Measurements from ENCODE around the gene HVCN1. TPM values are rescaled to one million over a fixed set of nuclear protein-coding genes. Genes with fewer than 3 reads are reported as not detected.

Gene HVCN1
- total and polyA plus RNA-seq, 5 experiments from 2014 or later, result 17.3 to 24.5 (median 21.0) TPM

GRCh38 chr12:110636516-110636915 is 52.4 kb downstream of the HVCN1 start:
- POLR2A ChIA-PET, result interaction anchor here (1.2 to 1.3 kb wide), 2 partner anchors 10 to 53 kb away, joined by 3 to 4 read pairs; partner anchors contain the start of gene HVCN1
- no peaks in the 10 kb centered on the region for H3K27me3 Mint-ChIP-seq
- DNase-seq, result no peak
- peaks cover 0 to 10% (median 5%) of the 10 kb centered on the region in 3 donors for H3K36me3 Mint-ChIP-seq
- no peaks in the 10 kb centered on the region for H3K9me3 Mint-ChIP-seq
- ATAC-seq, result no peak
- H3K27ac Mint-ChIP-seq, result peak overlapping the region in 2 of 10 donors; percentile 10 to 28
- H3K4me3 Mint-ChIP-seq, result no peak overlapping the region
- H3K4me1 Mint-ChIP-seq, result peaks cover 19 to 70% (median 24%) of the 10 kb centered on the region in 4 donors

DNA sequence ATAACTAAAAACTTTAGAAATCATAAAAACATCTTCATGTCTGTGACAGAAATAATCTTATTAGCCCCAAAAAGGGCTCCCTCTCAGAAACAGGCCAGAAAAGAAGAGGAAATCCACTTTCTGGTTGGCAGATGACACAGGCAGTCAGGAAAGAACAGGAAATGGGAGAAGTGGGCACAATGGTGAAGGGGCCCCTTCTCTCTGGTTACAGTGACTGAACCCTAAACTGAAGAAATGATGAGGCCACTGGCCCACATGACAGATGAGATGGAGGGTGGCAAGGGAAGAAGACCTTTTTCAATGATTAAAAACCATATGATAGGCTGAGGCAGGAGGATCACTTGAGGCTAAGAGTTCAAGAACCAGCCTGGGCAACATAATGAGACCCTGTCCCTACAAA is 53.9 kb downstream of the HVCN1 start:
- POLR2A ChIA-PET, result interaction anchor here (1.3 kb wide), 1 partner anchor 55 kb away, joined by 4 read pairs; the partner anchor contains the start of gene HVCN1
- Mint-ChIP-seq H3K27ac (peak overlapping the region in 3 of 10 donors; percentile 34 to 78 (median 36)), H3K4me1 (peaks cover 19 to 55% (median 24%) of the 10 kb centered on the region in 4 donors), H3K4me3 (no peak overlapping the region), H3K9me3 (no peaks in the 10 kb centered on the region), H3K27me3 (no peaks in the 10 kb centered on the region), H3K36me3 (peaks cover 0 to 4% (median under 1%) of the 10 kb centered on the region in 3 donors)
- ATAC-seq (no peak), DNase-seq (no peak)

DNA sequence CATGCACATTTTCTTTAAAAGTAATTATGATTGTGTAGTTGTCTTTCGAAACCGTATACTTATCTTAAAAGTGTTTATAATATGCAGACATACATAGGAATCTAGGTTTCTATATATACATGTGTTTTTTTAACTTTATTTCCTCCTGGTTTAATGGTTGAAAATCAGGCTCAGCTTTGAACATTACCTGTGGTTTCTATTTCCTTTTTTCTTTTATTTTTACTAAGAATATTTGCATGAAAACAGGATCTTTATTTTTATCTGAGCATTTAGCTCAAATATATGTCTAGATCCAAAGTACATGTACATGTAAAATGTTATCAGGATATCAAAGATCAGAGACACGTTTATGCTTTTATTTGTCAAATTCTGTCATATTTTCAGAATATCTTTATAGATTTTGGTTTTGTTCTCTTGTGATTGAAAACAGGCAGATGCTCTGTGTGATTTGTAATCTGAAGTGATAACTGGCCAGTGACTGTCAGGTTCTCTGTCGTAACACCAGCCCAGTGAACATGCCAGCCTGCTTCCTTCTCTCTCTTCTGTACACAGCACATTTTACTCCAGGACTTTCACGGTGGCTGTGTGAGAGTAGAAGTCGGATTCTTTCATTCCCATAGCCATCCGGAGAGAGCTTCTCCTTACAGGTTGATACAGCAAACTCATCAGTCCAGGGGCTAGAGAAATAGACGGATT is 61.3 kb downstream of the HVCN1 start:
- no peaks in the 10 kb centered on the region for H3K9me3 Mint-ChIP-seq
- H3K4me3 Mint-ChIP-seq, result peak overlapping the region; percentile 40 to 72 (median 58)
- no peaks in the 10 kb centered on the region for H3K27me3 Mint-ChIP-seq
- POLR2A ChIA-PET, result interaction anchor here (0.6 to 2.5 kb wide), 8 partner anchors 10 to 66 kb away, joined by 3 to 11 read pairs (median 4); partner anchors contain the start of gene TCTN1
- DNase-seq (no peak), ATAC-seq (no peak)
- H3K36me3 Mint-ChIP-seq, result peaks cover 0 to 17% (median 7%) of the 10 kb centered on the region in 3 donors
- peak overlapping the region; percentile 49 to 89 (median 79) for H3K27ac Mint-ChIP-seq
- peaks cover 7 to 45% (median 15%) of the 10 kb centered on the region in 4 donors for H3K4me1 Mint-ChIP-seq

DNA sequence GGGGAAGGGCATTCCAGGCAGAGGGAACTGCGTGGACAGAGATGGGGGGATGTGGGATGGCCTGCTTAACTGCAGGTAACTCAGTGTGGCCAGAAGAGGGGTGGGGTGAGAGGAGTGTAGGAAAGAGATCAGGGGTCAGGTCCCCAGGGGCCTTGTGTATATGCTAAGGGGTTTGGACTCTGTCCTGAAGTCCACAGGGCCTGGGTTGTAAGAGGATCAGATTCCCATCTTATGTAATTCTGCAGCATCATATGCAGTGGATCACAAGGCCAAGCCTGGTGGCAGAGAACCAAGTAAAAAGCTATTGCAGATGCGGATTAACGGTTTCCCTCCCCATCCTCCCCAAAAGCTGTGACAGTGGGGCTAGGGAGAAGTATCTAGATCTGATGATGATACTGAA is 66.3 kb downstream of the HVCN1 start:
- H3K36me3 Mint-ChIP-seq, result peaks cover 0 to 2% (median 2%) of the 10 kb centered on the region in 3 donors
- H3K4me1 Mint-ChIP-seq, result peaks cover 1 to 47% (median 7%) of the 10 kb centered on the region in 4 donors
- POLR2A ChIA-PET, result no interaction called here
- ATAC-seq (no peak), DNase-seq (no peak)
- no peaks in the 10 kb centered on the region for H3K9me3 Mint-ChIP-seq
- peak overlapping the region in 2 of 10 donors; percentile 37 to 52 for H3K27ac Mint-ChIP-seq
- no peaks in the 10 kb centered on the region for H3K27me3 Mint-ChIP-seq
- H3K4me3 Mint-ChIP-seq, result no peak overlapping the region

- peaks cover 0 to 2% (median 2%) of the 10 kb centered on the region in 3 donors for H3K36me3 Mint-ChIP-seq
- POLR2A ChIA-PET, result interaction anchor here (0.5 to 1.0 kb wide), 3 partner anchors 70 to 268 kb away, joined by 3 read pairs; no protein-coding TSS in a partner anchor
- ATAC-seq (peak in 1 of 2 donors; percentile 49), DNase-seq (peak in 1 of 10 donors; percentile 36)
- H3K4me1 Mint-ChIP-seq, result peaks cover 0 to 33% (median under 1%) of the 10 kb centered on the region in 4 donors
- H3K27ac Mint-ChIP-seq, result peak overlapping the region in 2 of 10 donors; percentile 29 to 45
- no peaks in the 10 kb centered on the region for H3K27me3 Mint-ChIP-seq
- H3K9me3 Mint-ChIP-seq, result no peaks in the 10 kb centered on the region
- H3K4me3 Mint-ChIP-seq, result peak overlapping the region in 1 of 10 donors; percentile 32
Measured at GRCh38 chr12:110619534-110619953, 69.4 kb downstream of the HVCN1 start.

DNA sequence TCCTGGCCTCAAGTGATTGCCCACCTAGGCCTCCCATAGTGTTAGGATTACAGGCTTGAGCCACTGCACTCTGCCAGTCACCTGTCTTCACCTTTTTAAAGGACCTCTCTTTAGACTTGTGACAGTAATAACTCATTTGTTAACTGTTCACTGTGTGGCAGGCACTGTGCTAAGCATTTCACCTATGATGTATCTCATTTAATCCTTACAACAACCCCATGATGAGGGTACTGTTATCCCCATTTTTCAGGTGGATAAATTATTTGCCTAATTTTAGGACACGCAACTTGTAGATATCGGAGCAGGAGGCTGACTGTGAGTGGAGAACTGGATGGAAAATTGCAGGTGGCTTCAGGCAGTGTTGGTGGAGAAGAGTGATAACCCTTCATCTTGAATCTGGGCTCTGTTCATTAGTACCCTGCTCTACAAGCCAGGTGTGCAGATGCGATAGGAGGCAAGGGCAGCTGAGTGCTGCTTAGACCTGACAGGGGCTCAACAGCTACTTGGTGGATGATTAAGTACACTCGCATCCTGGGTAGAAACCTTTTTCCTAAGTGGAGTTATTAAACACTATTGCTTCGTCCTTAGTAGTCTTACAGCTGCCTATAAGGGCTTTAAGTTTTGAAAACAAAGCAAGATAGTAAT is 72.3 kb downstream of the HVCN1 start:
- DNase-seq (no peak), ATAC-seq (no peak)
- POLR2A ChIA-PET, result interaction anchor here (1.0 kb wide), 1 partner anchor 142 kb away, joined by 4 read pairs; no protein-coding TSS in a partner anchor
- peaks cover 0 to 32% (median 3%) of the 10 kb centered on the region in 4 donors for H3K4me1 Mint-ChIP-seq
- H3K27ac Mint-ChIP-seq, result no peak overlapping the region
- H3K9me3 Mint-ChIP-seq, result no peaks in the 10 kb centered on the region
- H3K36me3 Mint-ChIP-seq, result peaks cover 0 to 2% (median 0%) of the 10 kb centered on the region in 3 donors
- no peaks in the 10 kb centered on the region for H3K27me3 Mint-ChIP-seq
- peak overlapping the region in 2 of 10 donors; percentile 22 to 24 for H3K4me3 Mint-ChIP-seq

DNA sequence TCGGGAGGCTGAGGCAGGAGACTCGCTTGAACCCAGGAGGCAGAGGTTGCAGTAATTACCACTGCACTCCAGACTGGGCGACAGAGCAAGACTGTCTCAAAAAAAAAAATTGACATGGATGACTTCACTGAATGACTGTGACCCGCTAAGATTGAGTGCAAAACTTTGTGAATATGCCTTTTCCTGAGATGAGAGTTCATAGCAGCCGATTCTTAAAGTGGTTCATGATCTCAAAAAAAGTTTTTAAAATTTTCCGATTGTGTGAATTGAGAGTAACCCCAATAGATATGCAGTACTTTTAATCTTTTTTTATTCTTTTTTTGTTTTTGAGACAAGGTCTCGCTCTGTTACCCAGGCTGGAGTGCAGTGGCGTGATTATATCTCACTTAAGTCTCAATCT is 73.7 kb downstream of the HVCN1 start:
- Mint-ChIP-seq H3K27me3 (no peaks in the 10 kb centered on the region), H3K27ac (peak overlapping the region in 6 of 10 donors; percentile 25 to 81 (median 53)), H3K9me3 (no peaks in the 10 kb centered on the region), H3K4me1 (peaks cover 0 to 29% (median 4%) of the 10 kb centered on the region in 4 donors), H3K36me3 (peaks cover 0 to 2% (median 0%) of the 10 kb centered on the region in 3 donors), H3K4me3 (peak overlapping the region in 8 of 10 donors; percentile 20 to 81 (median 44))
- ATAC-seq (no peak), DNase-seq (no peak)
- POLR2A ChIA-PET, result interaction anchor here (0.9 to 3.2 kb wide), 4 partner anchors 10 to 141 kb away, joined by 3 to 22 read pairs (median 4); partner anchors contain the start of gene HVCN1

DNA sequence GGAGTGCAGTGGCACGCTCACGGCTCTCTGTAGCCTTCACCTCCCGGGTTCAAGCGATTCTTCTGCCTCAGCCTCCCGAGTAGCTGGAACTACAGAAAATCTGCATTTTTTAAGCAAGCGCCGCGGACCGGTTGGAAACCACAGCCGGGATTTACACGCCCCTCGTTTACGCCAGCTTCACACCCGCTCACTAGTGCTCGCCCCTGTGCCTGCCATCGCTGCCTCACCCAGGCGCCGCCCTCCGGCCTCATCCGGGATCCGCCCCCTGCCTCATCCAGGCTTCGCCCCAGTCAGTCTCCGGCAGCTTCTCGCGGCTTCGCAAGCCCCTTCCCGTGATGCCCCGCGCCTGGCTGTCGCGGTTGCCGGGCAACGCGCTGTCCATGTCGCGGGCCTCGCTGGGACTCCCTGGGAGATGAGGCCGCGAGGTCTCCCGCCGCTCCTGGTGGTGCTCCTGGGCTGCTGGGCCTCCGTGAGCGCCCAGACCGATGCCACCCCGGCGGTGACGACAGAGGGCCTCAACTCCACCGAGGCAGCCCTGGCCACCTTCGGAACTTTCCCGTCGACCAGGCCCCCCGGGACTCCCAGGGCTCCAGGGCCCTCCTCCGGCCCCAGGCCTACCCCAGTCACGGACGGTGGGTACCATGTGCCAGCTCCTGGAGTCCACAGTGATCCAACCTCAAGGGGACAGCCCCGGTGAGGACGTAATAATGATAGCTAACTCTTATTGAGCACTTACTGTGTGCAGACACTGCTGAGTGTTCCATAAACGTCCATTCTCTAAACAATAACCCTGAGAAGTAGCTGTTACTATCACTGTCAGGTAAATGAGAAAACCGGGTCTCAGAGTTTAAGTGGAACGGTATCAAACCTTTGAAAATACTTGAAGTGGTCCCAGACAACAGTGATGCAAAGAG is 74.9 kb downstream of the HVCN1 start, which contains the start of gene TCTN1:
TSS of gene TCTN1 (plus strand) at position 359 of the 914 bp plus-strand sequence. CDS start at position 413, 54 bp downstream.
- ATAC-seq (peak; percentile 99), DNase-seq (peak; percentile 89 to 97 (median 94))
- peak within 1 kb of the TSS; percentile 81 to 93 (median 89) for H3K4me3 Mint-ChIP-seq
- no peaks in the 10 kb centered on the region for H3K9me3 Mint-ChIP-seq
- H3K36me3 Mint-ChIP-seq, result no peaks in the 10 kb centered on the region
- H3K4me1 Mint-ChIP-seq, result peaks cover 0 to 25% (median 4%) of the 10 kb centered on the region in 4 donors
- H3K27ac Mint-ChIP-seq, result peak within 1 kb of the TSS; percentile 68 to 97 (median 90)
- POLR2A ChIA-PET, result interaction anchor here (0.6 to 3.2 kb wide), 26 partner anchors 9 to 333 kb away, joined by 3 to 22 read pairs (median 6); partner anchors contain the start of genes ARPC3, FAM216A, GPN3 and HVCN1
- no peaks in the 10 kb centered on the region for H3K27me3 Mint-ChIP-seq

GRCh38 chr12:110613071-110613770 is 75.7 kb downstream of the HVCN1 start:
- no peak for ATAC-seq
- peaks cover 0 to 28% (median 4%) of the 10 kb centered on the region in 4 donors for H3K4me1 Mint-ChIP-seq
- H3K27ac Mint-ChIP-seq, result peak overlapping the region; percentile 68 to 97 (median 90)
- POLR2A ChIA-PET, result interaction anchor here (0.6 to 3.2 kb wide), 25 partner anchors 8 to 257 kb away, joined by 3 to 22 read pairs (median 6); partner anchors contain the start of genes ARPC3, FAM216A, GPN3 and HVCN1
- H3K9me3 Mint-ChIP-seq, result no peaks in the 10 kb centered on the region
- peak overlapping the region; percentile 81 to 93 (median 89) for H3K4me3 Mint-ChIP-seq
- no peak for DNase-seq
- no peaks in the 10 kb centered on the region for H3K27me3 Mint-ChIP-seq
- no peaks in the 10 kb centered on the region for H3K36me3 Mint-ChIP-seq

DNA sequence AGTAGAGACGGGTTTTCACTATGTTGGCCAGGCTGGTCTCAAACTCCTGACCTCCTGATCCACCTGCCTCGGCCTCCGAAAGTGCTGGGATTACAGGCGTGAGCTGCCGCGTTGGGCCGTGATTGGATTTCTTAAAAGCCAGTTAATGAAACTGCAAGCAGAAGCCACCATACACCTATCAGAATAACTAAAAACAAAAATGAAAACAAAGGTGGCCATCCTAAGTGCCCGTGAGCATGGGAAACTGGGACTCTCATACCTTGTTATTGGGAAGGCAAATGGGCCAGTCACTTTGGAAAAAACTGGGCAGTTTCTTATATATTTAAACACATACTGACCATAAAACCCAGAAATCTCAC is 82.7 kb downstream of the HVCN1 start:
- POLR2A ChIA-PET, result interaction anchor here (0.5 to 2.8 kb wide), 12 partner anchors 8 to 204 kb away, joined by 3 to 18 read pairs (median 5); partner anchors contain the start of genes ARPC3, FAM216A, GPN3 and RAD9B

More for the DNA sequence above, 82.7 kb downstream of the HVCN1 start:
- ATAC-seq (no peak), DNase-seq (no peak)
- no peaks in the 10 kb centered on the region for H3K27me3 Mint-ChIP-seq
- peak overlapping the region; percentile 88 to 98 (median 93) for H3K27ac Mint-ChIP-seq
- peak overlapping the region; percentile 77 to 94 (median 86) for H3K4me3 Mint-ChIP-seq
- H3K9me3 Mint-ChIP-seq, result no peaks in the 10 kb centered on the region
- H3K4me1 Mint-ChIP-seq, result peaks cover 0 to 51% (median 8%) of the 10 kb centered on the region in 4 donors
- H3K36me3 Mint-ChIP-seq, result no peaks in the 10 kb centered on the region
